Fibroblast of peridontal ligament (primary cell): ENCODE measurements around the gene FAHD2B.
"Not testable (repeated sequence)": the region's sequence is repeated elsewhere in the genome, so short reads cannot be mapped to it uniquely, and the experiment has no call there.

ENCODE experiments used
- DNase-seq: peaks from one replicate; pipeline ENCODE4 v3.0.0-alpha.2; 2010; ENCODE audit errors: extremely low read depth

Gene FAHD2B

DNA sequence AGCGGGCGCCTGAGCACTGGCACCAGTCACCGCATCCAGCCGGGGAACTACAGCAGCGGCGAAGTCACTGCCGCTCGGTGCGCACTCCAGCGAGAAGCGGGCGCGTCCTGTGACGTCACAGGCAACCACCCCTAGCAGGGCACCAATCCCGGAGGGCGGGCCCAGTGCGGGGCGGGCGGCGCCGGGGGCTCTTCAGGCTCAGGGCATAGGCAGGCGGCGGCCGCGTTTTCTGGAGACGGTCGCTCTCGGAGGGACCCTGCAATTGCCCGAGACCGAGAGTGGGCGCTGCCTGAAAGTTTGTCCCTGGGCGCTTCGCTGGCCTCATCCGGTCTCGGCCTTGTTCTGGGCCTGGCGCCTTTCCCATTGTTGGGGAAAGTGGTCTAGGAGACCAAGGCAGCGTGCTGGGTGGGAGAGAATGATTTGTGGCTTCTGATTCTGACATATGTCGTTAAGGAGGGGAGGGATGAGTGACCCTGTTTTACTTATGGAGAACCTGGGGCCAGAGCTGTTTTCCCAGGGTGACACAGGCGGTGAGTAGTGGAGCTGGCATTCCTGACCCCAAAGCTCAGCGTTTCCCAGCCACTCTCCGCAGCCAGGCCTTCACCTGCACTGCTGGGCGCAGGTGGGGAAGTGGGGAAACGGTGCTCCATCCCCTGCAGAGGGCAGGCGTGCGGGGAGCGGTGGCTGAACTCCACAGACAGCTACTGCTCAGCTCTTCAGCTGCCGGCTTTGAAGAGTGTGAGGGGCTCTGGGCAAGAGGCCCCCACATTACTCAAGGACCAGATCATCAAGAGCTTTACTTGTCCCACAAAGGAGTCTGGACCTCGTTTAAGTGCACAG is at the start of gene FAHD2B:
TSS of gene FAHD2B (minus strand) at position 111 of the 840 bp plus-strand sequence. CDS start 3,176 bp downstream, outside the sequence.
- peak; percentile 25 for DNase-seq

- not testable (repeated sequence) for DNase-seq
These were observed 49.3 kb upstream of the FAHD2B start for GRCh38 chr2:97144016-97144415.

GRCh38 chr2:97129090-97129489 is 34.4 kb upstream of the FAHD2B start:
- not testable (repeated sequence) for DNase-seq

- not testable (repeated sequence) for DNase-seq
These were observed 19.2 kb upstream of the FAHD2B start for GRCh38 chr2:97113882-97114255.

- peak; percentile 62 for DNase-seq
These were observed 18.6 kb upstream of the FAHD2B start, which contains the start of gene ANKRD36 for GRCh38 chr2:97113050-97113881. Gene ANKRD36 (plus strand): TSS chr2:97113153. CDS start chr2:97113740, 587 bp downstream.

DNA sequence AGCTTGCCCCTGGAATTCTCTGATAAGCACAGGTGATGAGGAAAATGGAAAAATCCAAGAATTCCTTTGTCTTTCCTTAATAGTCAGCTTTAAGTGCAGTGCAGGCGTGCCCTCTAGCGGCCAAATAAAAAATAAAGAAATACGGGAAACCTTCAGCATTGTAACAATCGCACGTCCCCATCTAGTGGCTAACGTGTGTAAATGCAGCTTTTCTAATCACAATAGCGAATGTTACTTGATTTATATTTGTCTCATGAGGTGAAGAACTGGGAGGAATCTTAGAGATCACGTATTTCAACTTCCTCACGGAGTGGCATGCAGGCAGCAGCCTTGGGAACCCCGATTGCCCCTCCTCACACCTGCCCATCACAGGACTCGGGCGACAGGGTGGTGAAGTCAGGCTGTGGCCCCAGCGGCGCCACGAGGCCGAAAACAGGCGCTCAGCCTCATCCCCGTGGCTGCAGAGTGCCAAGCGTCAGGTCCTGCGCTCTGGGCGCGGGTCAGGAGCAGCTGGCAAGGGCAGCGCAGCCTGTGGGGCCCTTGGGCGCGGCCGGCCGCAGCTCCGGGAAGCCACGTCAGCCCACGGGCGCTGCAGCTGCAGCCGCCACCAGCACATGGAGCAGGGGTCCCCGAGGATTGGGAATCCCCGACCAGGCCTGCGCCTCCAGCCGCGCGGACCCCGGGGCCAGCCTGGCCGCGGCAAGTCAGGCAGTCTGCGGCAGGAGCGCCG is 17.8 kb upstream of the FAHD2B start:
- peak; percentile 39 for DNase-seq

DNA sequence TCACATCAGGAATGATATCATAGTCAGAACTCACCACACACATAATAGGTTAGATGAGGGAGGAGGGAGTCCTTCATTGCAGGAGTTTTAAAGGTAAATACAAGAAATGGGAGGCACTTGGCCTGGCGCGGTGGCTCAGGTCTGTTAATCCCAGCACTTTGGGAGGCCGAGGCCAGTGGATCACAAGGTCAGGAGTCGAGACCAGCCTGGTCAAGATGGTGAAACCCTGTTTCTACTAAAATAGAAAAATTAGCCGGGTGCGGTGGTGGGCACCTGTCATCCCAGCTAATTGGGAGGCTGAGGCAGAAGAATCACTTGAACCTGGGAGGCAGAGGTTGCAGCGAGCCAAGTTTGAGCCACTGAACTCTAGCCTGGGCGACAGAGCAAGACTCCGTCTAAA is 16.6 kb upstream of the FAHD2B start:
- DNase-seq, result not testable (repeated sequence)

- DNase-seq, result not testable (repeated sequence)
These were observed 12.2 kb upstream of the FAHD2B start for GRCh38 chr2:97106878-97107277.

GRCh38 chr2:97098786-97099372 is 4.2 kb upstream of the FAHD2B start:
- not testable (repeated sequence) for DNase-seq

DNA sequence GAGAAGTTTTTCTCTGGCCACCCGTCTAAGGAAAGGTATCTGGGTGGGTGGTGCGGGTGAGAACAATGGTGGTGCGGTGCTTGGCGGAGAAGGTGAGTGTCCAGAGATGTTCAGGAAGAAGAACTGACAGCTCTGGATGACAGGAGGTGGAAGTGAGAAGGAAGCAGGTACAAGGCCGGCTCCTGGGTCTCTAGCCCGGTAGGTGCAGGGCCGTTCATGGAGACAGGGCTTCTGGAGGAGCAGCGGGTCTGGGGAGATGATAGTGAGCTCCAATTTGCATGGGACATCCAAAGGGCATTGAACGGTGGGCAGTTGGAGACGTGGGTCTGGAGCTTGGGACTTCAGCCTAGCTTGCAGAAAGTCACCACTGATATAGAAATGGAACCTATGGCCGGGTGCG is 979 bp upstream of the FAHD2B start:
- DNase-seq, result no peak

DNA sequence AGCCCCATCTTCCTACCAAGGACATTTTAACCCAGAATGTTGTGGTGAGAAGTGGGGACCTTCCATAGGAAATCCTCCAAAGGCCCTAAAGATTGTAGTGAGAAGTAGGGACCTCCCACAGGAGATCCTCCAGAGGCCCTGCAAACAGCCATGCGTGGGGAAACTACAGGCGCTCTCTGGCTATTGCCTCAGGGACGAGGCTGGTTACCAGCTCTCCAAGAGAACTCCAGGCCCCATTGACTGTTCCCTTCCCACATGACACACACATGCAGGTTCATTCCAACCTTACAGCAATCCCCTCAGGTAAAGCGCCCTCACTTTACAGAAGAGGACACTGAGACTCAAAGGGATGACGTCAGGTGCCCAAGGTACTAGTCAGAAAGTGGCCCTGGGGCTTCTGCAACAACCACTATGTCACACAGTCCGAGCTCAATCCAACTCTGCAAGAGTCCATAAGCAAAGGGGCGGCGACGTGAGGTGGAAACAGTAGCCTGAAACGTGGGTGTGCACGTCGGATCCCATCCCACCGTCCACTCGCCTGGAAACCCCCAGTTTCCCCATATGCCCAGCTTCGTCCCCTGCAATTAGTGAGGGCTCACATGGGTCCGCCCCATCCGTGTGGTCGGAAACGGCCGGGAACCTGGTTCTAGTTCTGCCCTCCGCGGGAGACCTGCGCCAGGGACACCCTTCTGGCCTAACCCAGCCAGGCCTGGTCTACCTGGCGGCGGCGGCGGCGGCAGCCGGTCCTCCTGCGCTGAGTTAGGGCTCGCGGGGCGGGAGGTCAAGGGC is 505 bp downstream of the FAHD2B start:
- not testable (repeated sequence) for DNase-seq

DNA sequence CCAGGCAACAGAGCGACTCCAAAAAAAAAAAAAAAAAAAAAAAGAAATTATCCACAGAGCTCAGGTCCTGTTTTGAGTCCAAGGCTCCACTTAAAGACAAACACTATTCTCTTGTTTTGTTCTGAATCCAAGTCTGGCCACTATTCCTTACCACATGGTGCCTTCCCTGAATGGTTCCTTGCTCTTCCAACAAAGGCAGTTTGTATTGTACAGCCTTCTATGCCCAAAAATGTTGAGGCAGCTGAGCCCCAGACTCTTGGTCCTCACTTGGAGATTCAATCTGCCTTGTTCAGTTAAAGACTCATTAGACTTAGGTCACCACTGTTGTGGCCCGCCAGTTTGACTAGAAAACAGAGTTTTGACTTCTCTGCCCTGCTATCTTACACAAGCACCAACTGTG is 1.7 kb downstream of the FAHD2B start:
- DNase-seq, result not testable (repeated sequence)

- not testable (repeated sequence) for DNase-seq
These were observed 6.0 kb downstream of the FAHD2B start for GRCh38 chr2:97088706-97089105.

DNA sequence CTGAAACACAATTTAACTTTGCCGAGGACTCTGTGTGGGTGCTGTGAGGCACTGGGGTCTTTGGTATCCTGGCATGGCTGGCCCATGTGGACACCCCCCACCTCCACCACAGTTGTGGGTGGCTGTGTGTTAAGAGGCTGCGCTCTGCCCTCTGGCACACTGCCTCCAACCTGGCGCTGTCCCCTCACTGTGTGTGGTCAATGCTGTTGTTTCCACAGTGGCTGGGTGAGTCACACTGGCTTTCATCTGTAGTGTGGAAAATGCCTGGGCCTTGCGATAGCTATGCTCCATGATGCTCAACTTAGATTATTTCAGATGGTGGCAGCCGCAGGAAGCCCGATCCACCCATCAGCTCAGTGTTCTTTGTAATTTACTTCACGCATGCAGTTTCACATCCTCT is 9.6 kb downstream of the FAHD2B start:
- DNase-seq, result not testable (repeated sequence)

DNA sequence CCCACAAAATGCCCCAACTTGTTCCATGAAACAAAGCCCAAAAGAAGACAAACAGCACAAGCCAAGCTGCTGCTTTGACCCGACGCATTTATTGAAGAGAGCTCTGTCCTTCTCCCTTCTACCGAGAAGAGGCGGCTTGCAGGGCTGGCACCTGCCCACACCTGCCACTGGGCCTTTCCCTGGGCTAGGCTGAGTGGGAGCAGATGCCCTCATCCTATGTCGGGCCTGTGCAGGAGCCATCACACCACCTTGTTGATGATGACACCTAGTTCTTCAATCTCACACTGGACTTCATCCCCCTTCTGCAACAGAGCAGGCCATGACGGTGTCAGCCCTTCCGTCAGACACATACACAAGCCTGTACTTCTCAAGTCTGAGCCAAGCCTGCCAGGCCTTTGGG is 11.2 kb downstream of the FAHD2B start:
- not testable (repeated sequence) for DNase-seq

DNA sequence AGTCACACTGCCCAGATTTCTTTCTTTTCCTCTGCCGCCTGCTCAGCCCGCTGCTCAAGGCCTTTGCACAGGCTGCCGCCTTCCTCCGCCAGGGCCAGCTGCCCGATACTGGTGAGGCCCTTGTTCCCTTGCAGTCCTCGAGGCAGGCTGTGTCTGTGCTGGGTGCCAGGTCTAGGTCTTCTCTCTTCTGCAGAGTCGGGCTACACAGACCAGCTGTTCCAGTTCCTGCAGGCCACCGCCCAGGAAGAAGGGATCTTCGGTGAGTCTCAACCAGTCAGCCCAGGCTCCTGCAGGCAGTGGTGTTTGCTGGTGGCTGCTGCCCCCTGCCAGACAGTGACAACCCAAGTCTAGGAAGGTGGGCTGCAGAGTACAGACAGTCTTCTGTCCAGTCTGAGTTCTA is 12.5 kb downstream of the FAHD2B start:
- DNase-seq, result not testable (repeated sequence)

GRCh38 chr2:97080855-97081254 is 13.8 kb downstream of the FAHD2B start:
- DNase-seq, result not testable (repeated sequence)

- not testable (repeated sequence) for DNase-seq
These were observed 17.5 kb downstream of the FAHD2B start for GRCh38 chr2:97077213-97077612.

DNA sequence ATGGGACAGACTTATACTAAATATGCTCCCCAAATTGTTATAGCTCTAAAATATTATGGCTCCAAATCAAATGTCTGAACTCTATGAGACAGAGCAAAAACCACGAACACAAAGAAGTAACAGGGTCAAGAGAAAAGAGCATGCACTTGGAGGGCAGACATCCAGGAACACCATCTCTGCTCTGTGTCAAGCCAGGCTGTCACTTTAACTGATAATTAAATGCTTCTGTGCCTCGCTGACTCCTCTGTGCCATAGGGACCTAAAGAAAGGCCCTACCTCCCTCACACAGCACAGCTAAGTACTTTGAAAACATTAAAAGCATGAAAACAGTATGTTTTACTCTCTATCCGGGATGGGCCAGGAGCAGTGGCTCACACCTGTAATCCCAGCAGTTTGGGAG is 23.8 kb downstream of the FAHD2B start:
- DNase-seq, result not testable (repeated sequence)

- DNase-seq, result not testable (repeated sequence)
These were observed 26.0 kb downstream of the FAHD2B start for GRCh38 chr2:97068722-97069121.

DNA sequence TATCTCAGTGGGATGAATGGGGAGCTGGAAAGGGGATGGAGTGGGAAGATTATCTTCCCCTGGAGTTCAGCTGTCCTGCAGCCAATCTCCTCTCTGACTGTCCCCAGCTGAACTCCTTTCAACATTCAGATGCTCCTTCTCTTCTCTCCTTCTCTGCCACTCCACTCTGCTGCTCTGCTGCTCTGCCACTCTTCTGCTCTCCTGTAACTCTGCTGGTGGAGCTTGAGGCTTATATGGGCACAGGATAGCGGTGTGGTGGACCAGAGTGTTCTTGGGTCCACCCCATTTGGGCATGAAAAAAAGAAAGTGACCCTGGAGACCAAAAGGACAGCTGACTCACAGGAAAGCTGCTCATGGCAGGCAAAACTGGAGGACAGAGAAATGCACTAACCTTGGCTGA is 26.6 kb downstream of the FAHD2B start:
- no peak for DNase-seq
